Measurements from ENCODE around the gene OR10A6. TPM values are rescaled to one million over a fixed set of nuclear protein-coding genes. Genes with fewer than 3 reads are reported as not detected.

OR10A6 gene
- total RNA-seq, 1 experiment from 2014 or later = not detected

DNA sequence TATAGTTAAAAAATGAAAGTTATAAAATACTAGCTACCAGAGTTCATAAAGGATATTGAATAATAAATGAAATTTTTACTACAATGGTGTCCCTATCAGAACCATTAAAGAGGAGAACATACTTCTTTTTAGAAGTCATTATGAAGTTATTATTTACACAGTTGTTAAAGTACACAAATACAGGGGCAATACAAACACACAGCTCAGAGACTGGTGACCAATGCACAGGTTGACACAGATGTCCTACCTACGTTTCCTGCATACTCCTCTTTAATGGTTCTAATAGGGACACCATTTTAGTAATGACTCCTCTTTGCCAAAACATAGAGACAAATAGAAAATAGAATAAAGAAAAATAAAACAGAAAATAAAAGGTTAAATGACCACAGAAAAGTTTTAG is 24.1 kb upstream of the OR10A6 start:
- ChIA-PET CTCF (interaction anchor here (0.6 kb wide), 1 partner anchor 551 kb away, joined by 7 read pairs; no protein-coding TSS in a partner anchor), POLR2A (no interaction called here)
- no peak for TF ChIP-seq CTCF (IDR thresholded peaks at IDR 0.05; ENCODE audit: unreplicated experiment)
- H3K4me3 Mint-ChIP-seq (ENCODE audit: unreplicated experiment) = no peak overlapping the region
- H3K9me3 Mint-ChIP-seq (ENCODE audit: unreplicated experiment) = no peaks in the 10 kb centered on the region
- no peak overlapping the region for H3K27ac Mint-ChIP-seq (ENCODE audit: low read depth, unreplicated experiment)
- no peaks in the 10 kb centered on the region for H3K4me1 Mint-ChIP-seq (ENCODE audit: insufficient read depth, unreplicated experiment)
- no peaks in the 10 kb centered on the region for H3K27me3 Mint-ChIP-seq (ENCODE audit: insufficient read depth, unreplicated experiment)
- no TSS peak for BruUV-seq (replicated peaks)
- no peak for DNase-seq (ENCODE audit: unreplicated experiment)
- no peaks in the 10 kb centered on the region for H3K36me3 Mint-ChIP-seq (ENCODE audit: insufficient read depth, unreplicated experiment)
- intact Hi-C loops (cut with micrococcal nuclease) = no loop called here

- CTCF ChIA-PET = interaction anchor here (0.6 to 2.0 kb wide), 5 partner anchors 10 to 56 kb away, joined by 3 to 9 read pairs (median 4); partner anchors contain the start of gene EIF3F
- intact Hi-C loops (cut with micrococcal nuclease) = no loop called here
- BruUV-seq (replicated peaks) = no TSS peak
Observed at GRCh38 chr11:7949934-7950333, 18.9 kb upstream of the OR10A6 start.

GRCh38 chr11:7944123-7944522 is 13.1 kb upstream of the OR10A6 start:
- no peaks in the 10 kb centered on the region for H3K27me3 Mint-ChIP-seq (ENCODE audit: insufficient read depth, unreplicated experiment)
- BruUV-seq (replicated peaks) = no TSS peak
- no peak overlapping the region for H3K4me3 Mint-ChIP-seq (ENCODE audit: unreplicated experiment)
- H3K36me3 Mint-ChIP-seq (ENCODE audit: insufficient read depth, unreplicated experiment) = peaks cover 3% of the 10 kb centered on the region
- ChIA-PET POLR2A (no interaction called here), CTCF (interaction anchor here (0.9 to 2.0 kb wide), 2 partner anchors 43 to 51 kb away, joined by 3 to 8 read pairs; partner anchors contain the start of gene EIF3F)
- DNase-seq (ENCODE audit: unreplicated experiment) = no peak
- intact Hi-C loops (cut with micrococcal nuclease) = no loop called here
- no peak for TF ChIP-seq CTCF (IDR thresholded peaks at IDR 0.05; ENCODE audit: unreplicated experiment)
- H3K27ac Mint-ChIP-seq (ENCODE audit: low read depth, unreplicated experiment) = no peak overlapping the region
- no peaks in the 10 kb centered on the region for H3K4me1 Mint-ChIP-seq (ENCODE audit: insufficient read depth, unreplicated experiment)
- no peaks in the 10 kb centered on the region for H3K9me3 Mint-ChIP-seq (ENCODE audit: unreplicated experiment)

More at GRCh38 chr11:7949934-7950333, 18.9 kb upstream of the OR10A6 start:
- Mint-ChIP-seq H3K4me1 (ENCODE audit: insufficient read depth, unreplicated experiment) (no peaks in the 10 kb centered on the region), H3K9me3 (ENCODE audit: unreplicated experiment) (no peaks in the 10 kb centered on the region), H3K27me3 (ENCODE audit: insufficient read depth, unreplicated experiment) (no peaks in the 10 kb centered on the region), H3K27ac (ENCODE audit: low read depth, unreplicated experiment) (no peak overlapping the region), H3K36me3 (ENCODE audit: insufficient read depth, unreplicated experiment) (no peaks in the 10 kb centered on the region), H3K4me3 (ENCODE audit: unreplicated experiment) (no peak overlapping the region)
- DNase-seq (ENCODE audit: unreplicated experiment) = no peak
- POLR2A ChIA-PET = no interaction called here
- no peak for TF ChIP-seq CTCF (IDR thresholded peaks at IDR 0.05; ENCODE audit: unreplicated experiment)

- TF ChIP-seq CTCF (IDR thresholded peaks at IDR 0.05; ENCODE audit: unreplicated experiment) = no peak
- Mint-ChIP-seq H3K4me3 (ENCODE audit: unreplicated experiment) (no peak within 1 kb of the TSS), H3K9me3 (ENCODE audit: unreplicated experiment) (no peaks in the 10 kb centered on the region), H3K36me3 (ENCODE audit: insufficient read depth, unreplicated experiment) (peaks cover 6% of the 10 kb centered on the region), H3K27me3 (ENCODE audit: insufficient read depth, unreplicated experiment) (no peaks in the 10 kb centered on the region), H3K4me1 (ENCODE audit: insufficient read depth, unreplicated experiment) (peaks cover 2% of the 10 kb centered on the region), H3K27ac (ENCODE audit: low read depth, unreplicated experiment) (no peak within 1 kb of the TSS)
- intact Hi-C loops (cut with micrococcal nuclease) = no loop called here
- POLR2A ChIA-PET = no interaction called here
- BruUV-seq (replicated peaks) = no TSS peak
- CTCF ChIA-PET = no interaction called here
- DNase-seq (ENCODE audit: unreplicated experiment) = no peak
Observed at GRCh38 chr11:7941608-7942007, 10.5 kb upstream of the OR10A6 start, which contains the start of gene OR10A3. OR10A3 (minus strand) TSS chr11:7941708; CDS start chr11:7939520, 2,188 bp downstream.
